Measurements from ENCODE around the gene DCUN1D4.

DNA sequence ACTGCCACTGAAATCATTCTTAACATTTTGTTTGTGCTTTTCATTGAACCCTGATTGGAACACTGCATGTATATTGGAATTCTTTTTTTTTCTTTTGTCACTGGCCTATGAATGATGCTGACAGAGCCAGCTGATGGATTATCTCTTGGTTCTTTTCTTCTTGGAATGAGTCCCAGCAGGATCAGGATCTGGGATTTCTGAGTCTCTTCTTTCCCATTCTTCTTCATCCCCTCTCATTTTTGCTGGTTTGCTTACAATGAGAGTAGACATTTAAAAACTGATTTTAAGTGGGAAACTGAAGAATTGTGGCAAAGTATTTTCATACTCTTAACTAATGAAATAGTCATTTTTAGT, 9.0 kb downstream of the DCUN1D4 start:
- TF ChIP-seq, protein P1, sequence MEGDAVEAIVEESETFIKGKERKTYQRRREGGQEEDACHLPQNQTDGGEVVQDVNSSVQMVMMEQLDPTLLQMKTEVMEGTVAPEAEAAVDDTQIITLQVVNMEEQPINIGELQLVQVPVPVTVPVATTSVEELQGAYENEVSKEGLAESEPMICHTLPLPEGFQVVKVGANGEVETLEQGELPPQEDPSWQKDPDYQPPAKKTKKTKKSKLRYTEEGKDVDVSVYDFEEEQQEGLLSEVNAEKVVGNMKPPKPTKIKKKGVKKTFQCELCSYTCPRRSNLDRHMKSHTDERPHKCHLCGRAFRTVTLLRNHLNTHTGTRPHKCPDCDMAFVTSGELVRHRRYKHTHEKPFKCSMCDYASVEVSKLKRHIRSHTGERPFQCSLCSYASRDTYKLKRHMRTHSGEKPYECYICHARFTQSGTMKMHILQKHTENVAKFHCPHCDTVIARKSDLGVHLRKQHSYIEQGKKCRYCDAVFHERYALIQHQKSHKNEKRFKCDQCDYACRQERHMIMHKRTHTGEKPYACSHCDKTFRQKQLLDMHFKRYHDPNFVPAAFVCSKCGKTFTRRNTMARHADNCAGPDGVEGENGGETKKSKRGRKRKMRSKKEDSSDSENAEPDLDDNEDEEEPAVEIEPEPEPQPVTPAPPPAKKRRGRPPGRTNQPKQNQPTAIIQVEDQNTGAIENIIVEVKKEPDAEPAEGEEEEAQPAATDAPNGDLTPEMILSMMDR (IDR thresholded peaks at IDR 0.05): no peak
- TF ChIP-seq POLR2A (IDR thresholded peaks at IDR 0.05): no peak
- no peak for TF ChIP-seq EP300 (IDR thresholded peaks at IDR 0.05)

All from tibial nerve (tissue), 4 donors.